Brain microvascular endothelial cell (primary cell): ENCODE results near the gene CENPK.

Experiments
- DNase-seq: peaks from one replicate; pipeline ENCODE4 v3.0.0-alpha.2; 2020
- H3K27ac ChIP-seq: fragments of 250-450 bp; sonication (Bioruptor Pico); 2 replicates; pipeline ENCODE4 v1.5.1; 2020; ENCODE audit warnings: mild to moderate bottlenecking, moderate library complexity
- H3K27me3 ChIP-seq: fragments of 250-450 bp; sonication (Bioruptor Pico); replicated peaks from 2 replicates; pipeline ENCODE4 v1.5.1; 2020; ENCODE audit warnings: mild to moderate bottlenecking
- H3K36me3 ChIP-seq: fragments of 250-450 bp; sonication (Bioruptor Pico); replicated peaks from 2 replicates; pipeline ENCODE4 v1.5.1; 2020; ENCODE audit warnings: mild to moderate bottlenecking
- H3K4me3 ChIP-seq: 2 replicates; pipeline ENCODE4 v1.5.1; 2011; ENCODE audit warnings: low read depth, mild to moderate bottlenecking, control low read depth, low read length, moderate library complexity
- in situ Hi-C: cut with HindIII; loops from 2 replicates; pipeline ENCODE4 v1.10.0; 2017; ENCODE audit warnings: low sequenced_read_pairs, low pct_ligation_motif_present
- TF ChIP-seq, protein P1 (sequence below): IDR thresholded peaks from 2 replicates; pipeline ENCODE4 v1.5.1; 2011; ENCODE audit warnings: low read depth, mild to moderate bottlenecking, moderate library complexity, low read length, control low read depth, inconsistent platforms; ENCODE audit errors: missing control alignments

The CENPK gene

DNA sequence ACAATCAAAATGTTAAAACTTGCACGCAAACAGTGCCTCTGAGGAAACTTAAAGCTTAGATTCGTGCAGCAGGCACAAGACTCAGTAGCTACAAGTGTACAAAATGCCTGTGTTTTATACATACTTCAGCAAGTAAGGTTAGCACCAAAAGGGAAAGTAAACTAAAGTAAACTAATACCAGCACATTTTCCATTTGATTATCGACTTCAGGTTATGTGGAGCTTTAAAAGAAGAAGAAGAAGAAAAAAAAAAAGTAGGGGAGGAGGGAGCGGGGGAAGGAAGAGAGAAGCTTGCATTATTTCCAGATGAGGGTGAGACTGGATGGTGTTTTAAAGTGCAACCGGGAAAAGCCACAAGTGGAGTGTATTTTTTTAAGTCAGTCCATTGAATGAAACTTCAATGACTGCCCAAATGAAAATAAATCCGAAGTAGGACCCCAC lies 80.7 kb downstream of the CENPK start:
- Histone ChIP-seq H3K4me3 (peak overlapping the region; percentile 75), H3K36me3 (no peaks in the 10 kb centered on the region), H3K27ac (peak overlapping the region; percentile 97), H3K27me3 (no peaks in the 10 kb centered on the region)
- in situ Hi-C loops: no loop called here
- TF ChIP-seq, protein P1, sequence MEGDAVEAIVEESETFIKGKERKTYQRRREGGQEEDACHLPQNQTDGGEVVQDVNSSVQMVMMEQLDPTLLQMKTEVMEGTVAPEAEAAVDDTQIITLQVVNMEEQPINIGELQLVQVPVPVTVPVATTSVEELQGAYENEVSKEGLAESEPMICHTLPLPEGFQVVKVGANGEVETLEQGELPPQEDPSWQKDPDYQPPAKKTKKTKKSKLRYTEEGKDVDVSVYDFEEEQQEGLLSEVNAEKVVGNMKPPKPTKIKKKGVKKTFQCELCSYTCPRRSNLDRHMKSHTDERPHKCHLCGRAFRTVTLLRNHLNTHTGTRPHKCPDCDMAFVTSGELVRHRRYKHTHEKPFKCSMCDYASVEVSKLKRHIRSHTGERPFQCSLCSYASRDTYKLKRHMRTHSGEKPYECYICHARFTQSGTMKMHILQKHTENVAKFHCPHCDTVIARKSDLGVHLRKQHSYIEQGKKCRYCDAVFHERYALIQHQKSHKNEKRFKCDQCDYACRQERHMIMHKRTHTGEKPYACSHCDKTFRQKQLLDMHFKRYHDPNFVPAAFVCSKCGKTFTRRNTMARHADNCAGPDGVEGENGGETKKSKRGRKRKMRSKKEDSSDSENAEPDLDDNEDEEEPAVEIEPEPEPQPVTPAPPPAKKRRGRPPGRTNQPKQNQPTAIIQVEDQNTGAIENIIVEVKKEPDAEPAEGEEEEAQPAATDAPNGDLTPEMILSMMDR: no peak
- peak; percentile 24 for DNase-seq

GRCh38 chr5:65481635-65482295 lies 81.2 kb downstream of the CENPK start, which contains the start of gene ADAMTS6:
ADAMTS6 (minus strand) TSS chr5:65481920; CDS start chr5:65473673, 8,247 bp downstream.
- in situ Hi-C loops: no loop called here
- Histone ChIP-seq H3K4me3 (peak within 1 kb of the TSS; percentile 75), H3K36me3 (no peaks in the 10 kb centered on the region), H3K27ac (peak within 1 kb of the TSS; percentile 97), H3K27me3 (no peaks in the 10 kb centered on the region)
- peak; percentile 95 for DNase-seq
- TF ChIP-seq, protein P1: no peak

DNA sequence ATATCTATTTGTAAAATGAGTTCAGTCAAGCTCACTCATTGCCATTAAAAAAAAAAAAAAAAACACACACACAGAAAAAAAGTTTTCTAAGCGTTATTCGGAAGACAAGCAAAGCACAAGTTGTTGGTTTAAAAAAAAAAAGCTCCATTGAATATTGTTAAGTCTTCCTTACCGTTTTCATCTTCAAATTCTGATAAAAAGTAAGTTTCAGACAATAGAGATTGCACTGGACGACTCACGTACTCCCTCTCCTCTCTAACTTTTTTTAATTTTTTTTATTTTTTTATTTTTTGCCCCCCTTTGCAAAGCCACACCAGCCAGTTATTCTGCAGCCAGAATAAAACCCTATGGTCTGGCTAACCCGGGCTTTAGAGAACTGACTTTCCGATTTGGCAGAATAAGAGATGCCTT lies 81.8 kb downstream of the CENPK start:
- TF ChIP-seq, protein P1: no peak
- H3K36me3 ChIP-seq: no peaks in the 10 kb centered on the region
- H3K27me3 ChIP-seq: no peaks in the 10 kb centered on the region
- in situ Hi-C loops: no loop called here
- peak overlapping the region; percentile 97 for H3K27ac ChIP-seq
- H3K4me3 ChIP-seq: peak overlapping the region; percentile 75
- no peak for DNase-seq

DNA sequence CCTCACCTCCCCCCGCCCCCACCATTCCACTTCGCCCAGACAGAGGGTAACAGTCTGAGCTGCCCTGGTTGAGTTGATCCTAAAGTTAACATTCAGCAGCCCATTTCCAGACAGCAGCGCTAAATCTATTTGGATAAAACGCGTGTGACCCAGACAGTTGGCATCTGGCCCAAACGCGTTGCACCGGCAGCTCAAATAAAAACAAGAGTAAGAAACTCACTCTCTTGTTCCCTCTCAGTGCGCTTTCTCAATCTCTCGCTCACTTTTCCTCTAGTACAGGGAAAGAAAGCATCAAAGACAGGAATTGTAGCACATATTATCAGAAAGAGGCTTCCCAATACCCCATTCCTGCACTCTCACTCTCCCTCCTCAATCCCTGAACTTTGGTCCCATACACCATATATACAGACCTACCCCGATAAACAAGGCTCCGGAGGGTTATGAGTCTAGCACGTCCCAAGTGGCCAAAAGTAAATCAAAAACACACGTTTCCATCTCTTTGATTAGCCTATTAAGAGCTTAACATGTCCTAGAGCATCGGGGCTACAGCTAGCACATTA lies 82.6 kb downstream of the CENPK start:
- peak overlapping the region; percentile 97 for H3K27ac ChIP-seq
- DNase-seq: peak; percentile 94
- H3K4me3 ChIP-seq: peak overlapping the region; percentile 75
- in situ Hi-C loops: no loop called here
- H3K27me3 ChIP-seq: no peaks in the 10 kb centered on the region
- TF ChIP-seq, protein P1: no peak
- no peaks in the 10 kb centered on the region for H3K36me3 ChIP-seq

DNA sequence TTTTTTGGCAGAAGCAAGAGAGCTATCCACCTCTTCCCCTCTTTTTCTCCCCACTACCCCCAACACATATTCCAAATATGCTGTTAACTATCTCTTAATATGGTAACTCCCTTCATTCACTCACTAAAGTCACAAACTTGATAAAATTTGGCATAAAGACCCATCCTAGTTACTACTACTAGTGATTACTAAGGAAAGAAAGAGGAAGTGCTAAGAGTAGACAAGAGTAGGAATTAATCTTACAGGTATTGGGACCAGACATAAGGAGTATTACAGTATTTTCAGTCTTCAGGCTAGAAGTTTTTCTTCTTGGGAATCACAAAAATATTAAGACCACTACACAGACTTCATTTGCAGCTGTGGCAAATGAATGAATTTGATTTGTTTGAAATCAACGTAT lies 83.4 kb downstream of the CENPK start:
- Histone ChIP-seq H3K36me3 (no peaks in the 10 kb centered on the region), H3K27ac (peak overlapping the region; percentile 97), H3K27me3 (no peaks in the 10 kb centered on the region), H3K4me3 (peak overlapping the region; percentile 75)
- in situ Hi-C loops: no loop called here
- TF ChIP-seq, protein P1: no peak
- no peak for DNase-seq
